Hepatocyte (in vitro differentiated cells): ENCODE measurements around the gene LRRC45. TPM values are rescaled to one million over a fixed set of nuclear protein-coding genes. Genes with fewer than 3 reads are reported as not detected.
A peak's percentile ranks its signal among the peaks of the same experiment; 100 is the strongest.

Source experiments
- DNase-seq: peaks from one replicate; pipeline ENCODE4 v3.0.0-alpha.2; 2016; ENCODE audit warnings: low spot score
- H2AFZ ChIP-seq: fragments of 200-600 bp; sonication (generic); 2 replicates; pipeline ENCODE4 v1.6.0; 2016; ENCODE audit warnings: antibody characterized with exemption, mild to moderate bottlenecking
- H3K27ac ChIP-seq: fragments of 200-600 bp; sonication (generic); 2 replicates; pipeline ENCODE4 v1.5.1; 2016; ENCODE audit warnings: mild to moderate bottlenecking
- H3K27me3 ChIP-seq: fragments of 200-600 bp; sonication (generic); 2 replicates; pipeline ENCODE4 v1.6.1; 2016
- H3K36me3 ChIP-seq: fragments of 200-600 bp; sonication (generic); replicated peaks from 2 replicates; pipeline ENCODE4 v1.5.1; 2016; ENCODE audit warnings: low read depth; ENCODE audit not compliant: insufficient read depth
- H3K4me1 ChIP-seq: fragments of 200-600 bp; sonication (generic); 2 replicates; pipeline ENCODE4 v1.5.1; 2016; ENCODE audit warnings: mild to moderate bottlenecking, moderate library complexity; ENCODE audit not compliant: insufficient read depth
- H3K4me2 ChIP-seq: fragments of 200-600 bp; sonication (generic); 2 replicates; pipeline ENCODE4 v1.6.0; 2016
- H3K4me3 ChIP-seq: fragments of 200-600 bp; sonication (generic); 2 replicates; pipeline ENCODE4 v1.5.1; 2016; ENCODE audit warnings: mild to moderate bottlenecking
- H3K79me2 ChIP-seq: fragments of 200-600 bp; sonication (generic); 2 replicates; pipeline ENCODE4 v1.6.0; 2017; ENCODE audit warnings: mild to moderate bottlenecking
- H3K9me2 ChIP-seq: fragments of 200-600 bp; sonication (generic); replicated peaks from 2 replicates; pipeline ENCODE4 v1.6.0; 2017; ENCODE audit warnings: mild to moderate bottlenecking; ENCODE audit not compliant: insufficient read depth
- H3K9me3 ChIP-seq: fragments of 200-600 bp; sonication (generic); 2 replicates; pipeline ENCODE4 v1.5.1; 2016; ENCODE audit warnings: low read depth, mild to moderate bottlenecking
- H4K20me1 ChIP-seq: fragments of 200-600 bp; sonication (generic); 2 replicates; pipeline ENCODE4 v1.6.0; 2016; ENCODE audit warnings: mild to moderate bottlenecking; ENCODE audit not compliant: insufficient read depth, poor library complexity, severe bottlenecking
- EZH2 ChIP-seq: fragments of 200-600 bp; sonication (generic); IDR thresholded peaks from 2 replicates; pipeline ENCODE4 v1.6.1; 2016; ENCODE audit warnings: antibody characterized with exemption, mild to moderate bottlenecking, borderline replicate concordance
- EZH2phosphoT487 ChIP-seq: fragments of 200-600 bp; sonication (generic); IDR thresholded peaks from one replicate; pipeline ENCODE4 v1.6.1; 2018; ENCODE audit warnings: antibody characterized with exemption, mild to moderate bottlenecking, low read depth, moderate library complexity; ENCODE audit not compliant: unreplicated experiment, severe bottlenecking
- WGBS: methylation state at CpG from one replicate; pipeline ENCODE4 v1.1.6; 2016; ENCODE audit warnings: low lambda C conversion rate; ENCODE audit errors: missing lambda C conversion rate; 5-methylcytosine and 5-hydroxymethylcytosine counted together
- polyA plus RNA-seq: library from polyadenylated mRNA; unstranded; fragments of >200 nt; fragmentation: Nextera tagmentation; extraction: Ambion mirVana; gene quantifications from 2 replicates; pipeline ENCODE4 v1.2.1, GENCODE V29; 2016
- total RNA-seq: library from RNA; depleted of rRNA; stranded (reverse); fragments of >200 nt; gene quantifications from 2 replicates; pipeline ENCODE4 v1.2.3, GENCODE V29; 2014
- TF ChIP-seq, protein P1 (sequence below): fragments of 200-600 bp; sonication (generic); IDR thresholded peaks from 2 replicates; pipeline ENCODE4 v1.5.1; 2016; ENCODE audit warnings: antibody characterized with exemption, mild to moderate bottlenecking; ENCODE audit not compliant: poor library complexity

The LRRC45 gene
- total and polyA plus RNA-seq, 2 experiments from 2014 or later, result 12.8 to 14.7 TPM

DNA sequence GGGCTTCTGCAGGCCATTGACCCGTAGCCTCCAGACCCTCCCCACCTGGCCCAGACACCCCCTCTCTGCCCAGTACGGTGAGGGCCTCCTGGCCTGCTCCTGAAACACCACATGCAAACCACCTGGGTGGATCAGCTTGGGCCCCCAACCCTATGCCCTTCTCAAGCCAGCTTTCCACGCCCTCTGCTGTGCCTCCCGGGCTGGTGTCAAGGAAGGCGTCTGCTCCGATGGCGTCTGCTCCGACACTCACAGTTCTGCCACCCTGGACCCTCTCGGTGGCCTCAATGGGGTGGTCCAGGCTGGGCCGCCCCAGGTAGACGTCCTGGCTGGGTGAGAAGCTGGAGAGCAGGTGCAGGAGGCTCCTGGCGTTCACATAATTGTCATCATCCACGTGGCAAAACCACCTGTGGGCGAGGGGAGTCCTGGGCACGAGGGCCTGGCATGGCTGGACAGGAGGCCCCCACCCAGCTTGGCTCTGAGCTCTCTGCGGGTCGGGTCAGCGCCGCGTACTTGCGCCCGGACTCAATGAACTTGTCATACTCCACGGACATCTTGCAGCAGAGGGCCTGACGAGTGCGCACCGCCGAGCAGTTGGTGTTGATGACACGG is 27.2 kb downstream of the LRRC45 start:
- no peak for DNase-seq
- Histone ChIP-seq H3K4me3 (peak overlapping the region; percentile 83), H3K36me3 (no peaks in the 10 kb centered on the region), H3K27ac (no peak overlapping the region), H4K20me1 (peaks cover 3% of the 10 kb centered on the region), H3K79me2 (peaks cover 28% of the 10 kb centered on the region), H3K27me3 (no peaks in the 10 kb centered on the region), H3K4me2 (peak overlapping the region; percentile 98), H2AFZ (no peak overlapping the region), H3K4me1 (peaks cover 17% of the 10 kb centered on the region), H3K9me2 (no peaks in the 10 kb centered on the region), H3K9me3 (no peaks in the 10 kb centered on the region)
- TF ChIP-seq, protein P1, sequence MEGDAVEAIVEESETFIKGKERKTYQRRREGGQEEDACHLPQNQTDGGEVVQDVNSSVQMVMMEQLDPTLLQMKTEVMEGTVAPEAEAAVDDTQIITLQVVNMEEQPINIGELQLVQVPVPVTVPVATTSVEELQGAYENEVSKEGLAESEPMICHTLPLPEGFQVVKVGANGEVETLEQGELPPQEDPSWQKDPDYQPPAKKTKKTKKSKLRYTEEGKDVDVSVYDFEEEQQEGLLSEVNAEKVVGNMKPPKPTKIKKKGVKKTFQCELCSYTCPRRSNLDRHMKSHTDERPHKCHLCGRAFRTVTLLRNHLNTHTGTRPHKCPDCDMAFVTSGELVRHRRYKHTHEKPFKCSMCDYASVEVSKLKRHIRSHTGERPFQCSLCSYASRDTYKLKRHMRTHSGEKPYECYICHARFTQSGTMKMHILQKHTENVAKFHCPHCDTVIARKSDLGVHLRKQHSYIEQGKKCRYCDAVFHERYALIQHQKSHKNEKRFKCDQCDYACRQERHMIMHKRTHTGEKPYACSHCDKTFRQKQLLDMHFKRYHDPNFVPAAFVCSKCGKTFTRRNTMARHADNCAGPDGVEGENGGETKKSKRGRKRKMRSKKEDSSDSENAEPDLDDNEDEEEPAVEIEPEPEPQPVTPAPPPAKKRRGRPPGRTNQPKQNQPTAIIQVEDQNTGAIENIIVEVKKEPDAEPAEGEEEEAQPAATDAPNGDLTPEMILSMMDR, result no peak
- TF ChIP-seq EZH2, result no peak
- no peak for TF ChIP-seq EZH2phosphoT487
- WGBS, result 95% methylated on average over 28 of the region's 28 CpGs

DNA sequence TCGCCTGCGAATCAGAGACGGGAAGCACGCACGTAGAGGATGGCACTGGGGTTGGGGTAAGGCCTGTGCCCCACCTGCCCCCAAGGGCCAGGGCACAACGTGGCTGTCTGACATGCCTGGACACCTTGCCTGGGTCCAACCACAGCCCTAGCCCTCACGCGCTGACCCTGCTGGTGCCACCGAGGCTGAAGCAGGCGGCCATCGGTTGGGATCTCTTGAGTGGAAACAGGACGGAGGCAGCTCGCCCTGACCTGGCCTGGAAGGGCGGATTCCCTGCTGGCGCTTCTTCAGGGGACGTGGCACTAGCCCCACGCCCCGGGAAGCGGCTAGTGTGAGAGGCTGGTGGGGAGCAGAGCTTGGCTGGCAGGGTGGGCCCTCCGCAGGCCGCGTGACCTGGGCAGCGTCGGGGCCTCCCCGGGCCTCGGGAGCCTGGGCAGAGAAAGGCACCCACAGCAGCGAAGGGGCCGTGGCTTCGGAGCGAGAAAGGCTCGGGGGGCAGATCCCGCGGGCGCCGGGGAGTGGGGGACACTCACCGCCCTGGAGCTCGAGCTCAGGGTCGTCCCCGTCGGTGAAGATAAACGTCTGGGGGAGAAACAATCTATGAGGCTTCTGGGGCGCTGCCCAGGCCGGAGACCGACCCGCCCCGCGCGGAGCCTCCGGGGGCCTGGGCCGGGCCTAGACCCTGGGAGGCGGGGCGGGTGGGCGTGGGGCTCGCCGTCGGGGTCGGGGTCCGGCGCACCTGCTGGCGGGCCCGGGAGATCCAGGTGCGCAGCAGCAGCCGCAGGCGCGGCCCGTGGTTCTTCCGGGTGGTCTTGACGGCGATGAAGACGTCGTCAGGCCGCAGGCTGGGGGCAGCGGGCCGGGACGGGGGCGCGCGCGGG is 27.9 kb downstream of the LRRC45 start:
- Histone ChIP-seq H3K79me2 (peaks cover 28% of the 10 kb centered on the region), H3K9me2 (no peaks in the 10 kb centered on the region), H3K4me2 (peak overlapping the region; percentile 98), H4K20me1 (peaks cover 3% of the 10 kb centered on the region), H3K27ac (peak overlapping the region; percentile 67), H2AFZ (peak overlapping the region; percentile 45), H3K9me3 (no peaks in the 10 kb centered on the region), H3K36me3 (no peaks in the 10 kb centered on the region), H3K4me1 (peaks cover 17% of the 10 kb centered on the region), H3K4me3 (peak overlapping the region; percentile 83), H3K27me3 (no peaks in the 10 kb centered on the region)
- peak; percentile 46 for DNase-seq
- 28% methylated on average over 48 of the region's 79 CpGs for WGBS
- TF ChIP-seq EZH2 (no peak), EZH2phosphoT487 (no peak)
- TF ChIP-seq, protein P1, result no peak

DNA sequence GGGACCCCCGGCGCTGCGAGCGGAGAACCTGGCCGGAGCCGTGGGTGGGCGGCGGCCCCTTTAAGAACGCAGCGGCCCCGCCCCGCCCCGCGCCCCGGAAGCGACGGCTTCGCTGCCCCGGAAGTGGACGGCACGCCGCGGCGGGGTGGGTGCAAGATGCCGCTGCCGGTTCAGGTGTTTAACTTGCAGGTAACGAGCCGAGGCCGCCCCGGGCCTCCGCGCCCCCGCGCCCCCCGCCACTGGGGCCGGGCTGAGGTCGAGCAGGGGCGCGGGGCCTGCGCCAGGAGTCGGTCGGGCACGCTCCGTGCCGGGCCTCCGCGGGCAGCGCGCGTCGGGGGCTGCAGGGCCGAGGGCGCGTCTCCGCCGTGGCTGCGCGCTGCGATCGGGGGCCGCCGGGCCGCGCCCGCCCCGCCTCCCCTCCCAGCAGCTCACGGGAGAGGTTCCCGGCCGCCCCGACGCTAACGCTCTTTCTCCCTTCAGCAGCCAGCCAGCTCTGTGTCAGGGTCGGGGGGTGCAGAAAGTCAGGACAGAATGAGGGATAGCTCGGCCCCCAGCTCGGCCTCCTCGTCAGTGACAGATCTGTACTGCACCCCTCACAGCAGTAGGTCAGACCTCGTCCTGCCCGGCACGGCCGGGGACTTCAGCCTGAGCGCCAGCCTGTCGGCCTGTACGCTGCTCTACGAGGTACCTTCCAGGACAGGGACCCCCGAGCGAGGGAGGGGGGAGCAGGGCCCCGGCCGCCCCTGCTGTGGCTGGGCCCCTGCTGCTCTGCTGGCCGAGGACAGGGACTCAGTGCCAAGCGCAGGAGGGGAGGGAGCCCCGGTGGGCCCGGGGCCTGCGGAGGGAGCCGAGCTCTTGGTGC is 28.9 kb downstream of the LRRC45 start, which contains the start of the genes GPS1 and RFNG:
Gene GPS1, plus strand, starts transcription at position 123 of the 862 bp plus-strand sequence. Its CDS starts 34 bp downstream, at position 157.
Gene RFNG, minus strand, starts transcription at position 36 of the 862 bp plus-strand sequence. CDS start 45 bp downstream, outside the sequence.
- peak within 1 kb of the TSS; percentile 67 for H3K27ac ChIP-seq
- peak; percentile 90 for DNase-seq
- H3K79me2 ChIP-seq, result peaks cover 28% of the 10 kb centered on the region
- peak within 1 kb of the TSS; percentile 99 for H3K4me2 ChIP-seq
- TF ChIP-seq EZH2phosphoT487 (no peak), EZH2 (no peak)
- TF ChIP-seq, protein P1, result no peak
- no peaks in the 10 kb centered on the region for H3K36me3 ChIP-seq
- H3K9me2 ChIP-seq, result no peaks in the 10 kb centered on the region
- 3% methylated on average over 34 of the region's 94 CpGs for WGBS
- H2AFZ ChIP-seq, result peak within 1 kb of the TSS; percentile 45
- H3K4me1 ChIP-seq, result peaks cover 17% of the 10 kb centered on the region
- no peaks in the 10 kb centered on the region for H3K27me3 ChIP-seq
- no peaks in the 10 kb centered on the region for H3K9me3 ChIP-seq
- H3K4me3 ChIP-seq, result peak within 1 kb of the TSS; percentile 90
- peaks cover 3% of the 10 kb centered on the region for H4K20me1 ChIP-seq
